Tibial nerve (tissue), 4 donors: ENCODE results near the gene MMP25. TPM values are rescaled to one million over a fixed set of nuclear protein-coding genes. Genes with fewer than 3 reads are reported as not detected.

Experiments used
- DNase-seq, 2 donors: peaks; one replicate each; pipeline ENCODE4 v3.0.0-alpha.2; 2019; ENCODE audit warnings: low spot score in 2 of 2
- H3K27ac ChIP-seq, 4 donors: fragments of 200-600 bp; sonication (generic) in 3 of 4; one replicate each; pipeline ENCODE4 v1.5.1; 2017 to 2019; ENCODE audit warnings: mild to moderate bottlenecking in 1 of 4
- H3K27me3 ChIP-seq, 2 donors: fragments of 200-600 bp; sonication (generic) in 1 of 2; one replicate each; pipeline versions ENCODE4 v1.5.1 to v1.6.0; 2017 to 2019
- H3K36me3 ChIP-seq, 3 donors: fragments of 200-600 bp; sonication (generic); one replicate each; pipeline ENCODE4 v1.5.1; 2018 to 2019
- H3K4me1 ChIP-seq, 4 donors: fragments of 200-600 bp; sonication (generic) in 3 of 4; one replicate each; pipeline ENCODE4 v1.5.1; 2017 to 2019
- H3K4me3 ChIP-seq, 4 donors: fragments of 200-600 bp; sonication (generic) in 3 of 4; one replicate each; pipeline ENCODE4 v1.5.1; 2017 to 2019; ENCODE audit warnings: mild to moderate bottlenecking in 1 of 4, moderate library complexity in 1 of 4
- H3K9me3 ChIP-seq, 4 donors: fragments of 200-600 bp; sonication (generic) in 3 of 4; one replicate each; pipeline ENCODE4 v1.5.1; 2017 to 2019
- EP300 ChIP-seq, 2 donors: sonication (generic); formaldehyde crosslinking; IDR thresholded peaks; one replicate each; pipeline ENCODE4 v1.6.1; 2017; ENCODE audit warnings: antibody characterized with exemption in 2 of 2, mild to moderate bottlenecking in 1 of 2
- POLR2A ChIP-seq, 2 donors: fragments of 450-650 bp; IDR thresholded peaks; one replicate each; pipeline ENCODE4 v1.6.1; 2017; ENCODE audit warnings: antibody characterized with exemption in 2 of 2, mild to moderate bottlenecking in 2 of 2, moderate library complexity in 2 of 2
- WGBS, 2 donors: methylation state at CpG; one replicate each; pipeline ENCODE4 v1.1.5; 2018; 5-methylcytosine and 5-hydroxymethylcytosine counted together
- total RNA-seq, 4 donors: library from RNA; depleted of rRNA; stranded (reverse); fragments of >200 nt; gene quantifications; one replicate each; pipeline ENCODE4 v1.1.0, GENCODE V29; 2016
- TF ChIP-seq, protein P1 (sequence below), 5 experiments: fragments of 200-600 bp in 3 of 5; fragments of 450-650 bp in 2 of 5; sonication (generic) in 3 of 5; IDR thresholded peaks; one replicate each; pipeline ENCODE4 v1.5.1; 2016 to 2019; ENCODE audit warnings: antibody characterized with exemption in 5 of 5, mild to moderate bottlenecking in 3 of 5, moderate library complexity in 2 of 5

Gene MMP25
- total RNA-seq, 4 donors from 2014 or later: under 0.01 to 0.42 TPM; not detected in 2

GRCh38 chr16:3015865-3016521 is 30.4 kb upstream of the MMP25 start:
- Histone ChIP-seq H3K4me1 (peaks cover 0 to 26% (median 7%) of the 10 kb centered on the region in 4 donors), H3K27me3 (peaks cover 0 to 58% of the 10 kb centered on the region in 2 donors), H3K4me3 (no peak overlapping the region), H3K36me3 (no peaks in the 10 kb centered on the region), H3K27ac (no peak overlapping the region), H3K9me3 (no peaks in the 10 kb centered on the region)
- WGBS, 2 donors: 75 to 83% methylated on average over 11 to 13 of the region's 13 CpGs
- no peak for DNase-seq
- TF ChIP-seq EP300 (IDR thresholded peaks at IDR 0.05) (no peak), POLR2A (IDR thresholded peaks at IDR 0.05) (no peak)
- TF ChIP-seq, protein P1, sequence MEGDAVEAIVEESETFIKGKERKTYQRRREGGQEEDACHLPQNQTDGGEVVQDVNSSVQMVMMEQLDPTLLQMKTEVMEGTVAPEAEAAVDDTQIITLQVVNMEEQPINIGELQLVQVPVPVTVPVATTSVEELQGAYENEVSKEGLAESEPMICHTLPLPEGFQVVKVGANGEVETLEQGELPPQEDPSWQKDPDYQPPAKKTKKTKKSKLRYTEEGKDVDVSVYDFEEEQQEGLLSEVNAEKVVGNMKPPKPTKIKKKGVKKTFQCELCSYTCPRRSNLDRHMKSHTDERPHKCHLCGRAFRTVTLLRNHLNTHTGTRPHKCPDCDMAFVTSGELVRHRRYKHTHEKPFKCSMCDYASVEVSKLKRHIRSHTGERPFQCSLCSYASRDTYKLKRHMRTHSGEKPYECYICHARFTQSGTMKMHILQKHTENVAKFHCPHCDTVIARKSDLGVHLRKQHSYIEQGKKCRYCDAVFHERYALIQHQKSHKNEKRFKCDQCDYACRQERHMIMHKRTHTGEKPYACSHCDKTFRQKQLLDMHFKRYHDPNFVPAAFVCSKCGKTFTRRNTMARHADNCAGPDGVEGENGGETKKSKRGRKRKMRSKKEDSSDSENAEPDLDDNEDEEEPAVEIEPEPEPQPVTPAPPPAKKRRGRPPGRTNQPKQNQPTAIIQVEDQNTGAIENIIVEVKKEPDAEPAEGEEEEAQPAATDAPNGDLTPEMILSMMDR (IDR thresholded peaks at IDR 0.05): no peak

DNA sequence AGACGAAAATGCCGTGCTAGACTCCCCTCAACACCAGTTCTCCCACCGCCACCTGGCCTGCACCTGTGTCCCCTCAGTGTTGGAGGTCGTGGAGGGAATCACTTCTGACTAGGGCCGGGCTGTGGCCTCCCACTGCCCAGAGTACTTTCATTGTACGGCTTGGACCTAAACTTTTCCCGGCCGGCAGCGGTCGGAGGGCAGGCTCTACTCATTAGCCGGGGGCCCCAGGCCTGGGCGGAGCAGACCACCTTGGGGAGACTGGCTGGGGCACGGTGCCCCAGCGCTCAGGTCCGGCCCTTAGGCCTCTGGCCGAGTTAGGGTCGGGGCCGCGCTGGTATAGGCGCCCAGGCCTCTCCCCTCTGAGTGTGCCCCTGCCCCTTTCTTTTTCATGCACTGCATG is 29.0 kb upstream of the MMP25 start:
- Histone ChIP-seq H3K4me1 (peaks cover 0 to 40% (median 18%) of the 10 kb centered on the region in 4 donors), H3K27me3 (peaks cover 0 to 44% of the 10 kb centered on the region in 2 donors), H3K27ac (no peak overlapping the region), H3K9me3 (no peaks in the 10 kb centered on the region), H3K4me3 (no peak overlapping the region), H3K36me3 (no peaks in the 10 kb centered on the region)
- no peak for DNase-seq
- TF ChIP-seq POLR2A (IDR thresholded peaks at IDR 0.05): no peak
- TF ChIP-seq EP300 (IDR thresholded peaks at IDR 0.05): no peak
- TF ChIP-seq, protein P1 (IDR thresholded peaks at IDR 0.05): no peak
- 43 to 58% methylated on average over 12 to 18 of the region's 20 CpGs for WGBS, 2 donors

DNA sequence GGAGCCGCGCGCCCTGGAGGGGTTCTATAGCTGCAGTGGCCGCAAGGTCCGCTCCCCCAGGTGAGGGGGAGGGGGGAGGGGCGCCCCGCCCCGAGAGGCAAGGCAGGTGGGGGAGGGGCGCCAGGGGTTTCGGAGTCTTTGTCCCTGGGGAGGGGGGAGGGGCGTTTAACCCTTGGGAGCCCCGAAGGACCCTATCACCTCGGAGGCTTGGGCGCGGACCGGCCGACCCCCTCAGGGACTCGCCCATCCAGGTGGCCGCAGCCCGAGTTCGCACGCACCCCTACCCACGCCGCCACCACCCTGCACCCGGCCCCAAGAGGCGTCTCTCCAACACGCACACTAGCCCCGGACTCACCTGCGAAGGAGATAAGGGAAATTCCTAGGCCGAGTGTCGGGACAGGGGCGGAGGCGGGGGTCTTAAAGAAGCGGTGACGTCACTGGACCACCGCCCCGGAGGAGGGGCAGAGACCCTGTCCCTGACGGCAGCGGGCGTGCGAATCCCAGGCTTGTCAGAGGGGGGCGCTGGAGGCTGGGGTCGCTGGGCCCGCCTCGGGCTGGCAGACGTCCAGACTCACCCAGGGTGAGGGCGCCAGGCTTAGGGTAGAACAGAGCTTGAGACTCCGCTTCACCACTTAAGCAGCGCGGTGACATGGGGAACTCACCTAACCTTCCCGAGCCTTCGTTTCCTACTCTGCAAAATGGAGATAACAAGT is 28.4 kb upstream of the MMP25 start, which contains the start of gene CLDN6:
TSS of gene CLDN6 (minus strand) at position 390 of the 713 bp plus-strand sequence. CDS start 2,162 bp downstream, outside the sequence.
- H3K4me1 ChIP-seq: peaks cover 0 to 46% (median 24%) of the 10 kb centered on the region in 4 donors
- DNase-seq: no peak
- H3K4me3 ChIP-seq: no peak within 1 kb of the TSS
- H3K27ac ChIP-seq: no peak within 1 kb of the TSS
- H3K27me3 ChIP-seq: peaks cover 0 to 38% of the 10 kb centered on the region in 2 donors
- TF ChIP-seq, protein P1 (IDR thresholded peaks at IDR 0.05): no peak
- TF ChIP-seq POLR2A (IDR thresholded peaks at IDR 0.05) (no peak), EP300 (IDR thresholded peaks at IDR 0.05) (no peak)
- no peaks in the 10 kb centered on the region for H3K9me3 ChIP-seq
- H3K36me3 ChIP-seq: no peaks in the 10 kb centered on the region
- 5 to 11% methylated on average over 12 to 52 of the region's 52 CpGs for WGBS, 2 donors

DNA sequence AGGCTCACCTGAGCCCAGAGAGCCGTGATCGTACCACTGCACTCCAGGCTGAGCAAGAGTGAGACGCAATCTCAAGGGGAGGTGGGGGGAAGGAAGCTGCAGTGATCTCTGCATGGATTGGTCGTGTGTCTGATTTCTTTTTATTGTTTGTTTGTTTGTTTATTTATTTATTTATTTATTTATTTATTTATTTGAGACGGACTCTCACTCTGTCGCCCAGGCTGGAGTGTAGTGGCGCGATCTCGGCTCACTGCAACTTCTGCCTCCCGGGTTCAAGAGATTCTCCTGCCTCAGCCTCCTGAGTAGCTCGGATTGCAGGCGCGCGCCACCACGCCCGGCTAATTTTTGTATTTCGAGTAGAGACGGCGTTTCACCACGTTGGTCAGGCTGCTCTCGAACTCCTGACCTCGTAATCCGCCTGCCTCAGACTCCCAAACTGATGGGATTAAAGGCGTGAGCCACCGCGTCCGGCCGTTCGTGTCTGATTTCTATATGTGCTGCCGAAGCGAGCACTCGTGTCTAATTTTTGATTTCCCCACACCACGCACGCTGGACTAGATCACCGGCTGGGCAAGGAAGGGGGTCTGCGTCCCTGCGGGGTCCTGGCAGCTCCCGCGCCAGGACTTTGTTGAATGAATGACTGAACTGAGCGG is 26.6 kb upstream of the MMP25 start:
- Histone ChIP-seq H3K9me3 (no peaks in the 10 kb centered on the region), H3K36me3 (no peaks in the 10 kb centered on the region), H3K27me3 (peaks cover 0 to 23% of the 10 kb centered on the region in 2 donors), H3K27ac (peak overlapping the region in 1 of 4 donors; percentile 97), H3K4me3 (peak overlapping the region; percentile 42 to 65 (median 63)), H3K4me1 (peaks cover 0 to 59% (median 31%) of the 10 kb centered on the region in 4 donors)
- DNase-seq: no peak
- TF ChIP-seq EP300 (IDR thresholded peaks at IDR 0.05) (no peak), POLR2A (IDR thresholded peaks at IDR 0.05) (no peak)
- TF ChIP-seq, protein P1 (IDR thresholded peaks at IDR 0.05): no peak
- WGBS, 2 donors: 41 to 45% methylated on average over 29 to 35 of the region's 40 CpGs
